PC-3 (cell line): ENCODE measurements around the gene C1QTNF3. TPM values are rescaled to one million over a fixed set of nuclear protein-coding genes. Genes with fewer than 3 reads are reported as not detected.

Source experiments
- ATAC-seq: fragments of 200-7000 bp; cut with Tn5 transposase; 2 replicates; pipeline ENCODE4 v1.9.1; 2020; ENCODE audit warnings: mild to moderate bottlenecking, moderate library complexity
- BruUV-seq: library from RNA; stranded (reverse); fragments of 400-500 nt; replicated peaks from 2 replicates; lab custom pipeline; 2021; lab: Mats Ljungman, UMichigan
- CTCF ChIA-PET: fragments of 300-600 bp; sonication (Branson Sonifier 250); formaldehyde crosslinking; loops from one replicate; lab custom pipeline; 2022; ENCODE audit warnings: antibody characterized with exemption; lab: Charles Lee
- POLR2A ChIA-PET: fragments of 300-600 bp; sonication (Branson Sonifier 250); formaldehyde crosslinking; loops from one replicate; lab custom pipeline; 2022; ENCODE audit warnings: antibody characterized with exemption; ENCODE audit not compliant: unreplicated experiment; lab: Charles Lee
- DNase-seq: peaks from one replicate; pipeline ENCODE4 v3.0.0-alpha.2; 2015
- H2AFZ ChIP-seq: fragments of 300-600 bp; sonication (generic); 2 replicates; pipeline ENCODE4 v1.6.0; 2016; ENCODE audit warnings: antibody characterized with exemption, low read length
- H3F3A ChIP-seq: fragments of 300-600 bp; sonication (generic); one replicate; pipeline ENCODE4 v1.6.0; 2017; ENCODE audit warnings: antibody characterized with exemption, low read length, control low read depth, mild to moderate bottlenecking; ENCODE audit not compliant: unreplicated experiment
- H3K27ac ChIP-seq: fragments of 300-600 bp; sonication (generic); 2 replicates; pipeline ENCODE4 v1.5.1; 2016; ENCODE audit warnings: mild to moderate bottlenecking, low read length
- H3K27me3 ChIP-seq: fragments of 300-600 bp; sonication (generic); 2 replicates; pipeline ENCODE4 v1.6.1; 2016; ENCODE audit warnings: low read length, mixed read lengths
- H3K36me3 ChIP-seq: fragments of 300-600 bp; sonication (generic); 2 replicates; pipeline ENCODE4 v1.6.1; 2016; ENCODE audit warnings: low read depth, mixed run types, low read length, mixed read lengths
- H3K4me1 ChIP-seq: fragments of 300-600 bp; sonication (generic); 2 replicates; pipeline ENCODE4 v1.5.1; 2016; ENCODE audit warnings: low read length; ENCODE audit not compliant: insufficient read depth
- H3K4me2 ChIP-seq: fragments of 300-600 bp; sonication (generic); 2 replicates; pipeline ENCODE4 v1.6.0; 2016; ENCODE audit warnings: low read length
- H3K4me3 ChIP-seq: fragments of 300-600 bp; sonication (generic); 2 replicates; pipeline ENCODE4 v1.5.1; 2016; ENCODE audit warnings: mild to moderate bottlenecking, low read length, mixed read lengths
- H3K79me2 ChIP-seq: fragments of 300-600 bp; sonication (generic); 2 replicates; pipeline ENCODE4 v1.6.1; 2017; ENCODE audit warnings: low read length, mixed read lengths
- H3K9ac ChIP-seq: fragments of 300-600 bp; sonication (generic); 2 replicates; pipeline ENCODE4 v1.6.0; 2016; ENCODE audit warnings: mild to moderate bottlenecking, low read length
- H3K9me2 ChIP-seq: fragments of 300-600 bp; sonication (generic); replicated peaks from 2 replicates; pipeline ENCODE4 v1.6.1; 2016; ENCODE audit warnings: mixed run types, low read length, mixed read lengths
- H3K9me3 ChIP-seq: fragments of 300-600 bp; sonication (generic); 2 replicates; pipeline ENCODE4 v1.6.1; 2016; ENCODE audit warnings: low read length, mixed read lengths
- H4K20me1 ChIP-seq: fragments of 300-600 bp; sonication (generic); 2 replicates; pipeline ENCODE4 v1.6.1; 2016; ENCODE audit warnings: low read length, mixed read lengths
- EZH2 ChIP-seq: fragments of 300-600 bp; sonication (generic); IDR thresholded peaks from one replicate; pipeline ENCODE4 v1.6.1; 2017; ENCODE audit warnings: antibody characterized with exemption, mild to moderate bottlenecking, low read length; ENCODE audit not compliant: unreplicated experiment
- EZH2phosphoT487 ChIP-seq: fragments of 300-600 bp; sonication (generic); IDR thresholded peaks from 2 replicates; pipeline ENCODE4 v1.6.1; 2018; ENCODE audit warnings: mild to moderate bottlenecking, antibody characterized with exemption, low read length, borderline replicate concordance
- intact Hi-C: fragments of 100-400 bp; cut with micrococcal nuclease; formaldehyde crosslinking; loops from 2 replicates; pipeline ENCODE4 v1.9.0; 2023
- total RNA-seq: library from RNA; depleted of rRNA; stranded (reverse); fragments of >200 nt; gene quantifications from 2 replicates; pipeline ENCODE4 v1.2.3, GENCODE V29; 2014
- TF ChIP-seq, protein P1 (sequence below): fragments of 300-600 bp; sonication (generic); conservative IDR thresholded peaks from 2 replicates; pipeline ENCODE4 v1.5.1; 2017; ENCODE audit warnings: antibody characterized with exemption, low read depth, mild to moderate bottlenecking, low read length

The C1QTNF3 gene
- total RNA-seq, 1 experiment from 2014 or later, result 1.1 TPM

DNA sequence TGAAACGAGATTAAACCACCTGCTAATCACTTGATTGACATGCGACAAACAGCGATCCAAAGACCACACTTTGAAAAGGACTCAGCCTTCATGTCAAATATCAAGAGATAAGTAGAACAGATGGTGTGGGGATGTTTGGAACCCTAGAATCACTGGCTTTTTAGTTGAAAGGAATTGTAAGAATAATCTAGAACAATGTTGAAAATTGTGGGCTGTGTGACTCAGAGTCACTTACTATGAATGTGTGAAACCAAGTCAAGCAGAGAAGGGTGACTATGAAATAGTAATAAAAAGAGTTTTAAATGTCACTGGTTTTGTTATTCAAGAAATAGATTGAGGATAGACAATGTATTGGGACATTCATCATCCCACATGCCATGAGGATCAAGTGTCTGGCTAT is 14.1 kb upstream of the C1QTNF3 start:
- Histone ChIP-seq H3K27ac (no peak overlapping the region), H3F3A (peaks cover 13% of the 10 kb centered on the region), H2AFZ (no peak overlapping the region), H3K36me3 (no peaks in the 10 kb centered on the region), H3K27me3 (no peaks in the 10 kb centered on the region), H3K4me3 (no peak overlapping the region), H3K9me2 (no peaks in the 10 kb centered on the region), H3K9me3 (no peaks in the 10 kb centered on the region), H3K4me2 (no peak overlapping the region), H4K20me1 (no peaks in the 10 kb centered on the region), H3K9ac (no peak overlapping the region), H3K4me1 (peaks cover 24% of the 10 kb centered on the region), H3K79me2 (no peaks in the 10 kb centered on the region)
- BruUV-seq, result no TSS peak
- ChIA-PET POLR2A (no interaction called here), CTCF (no interaction called here)
- intact Hi-C loops, result no loop called here
- no peak for ATAC-seq
- DNase-seq, result no peak
- TF ChIP-seq EZH2, result no peak
- no peak for TF ChIP-seq EZH2phosphoT487
- TF ChIP-seq, protein P1, sequence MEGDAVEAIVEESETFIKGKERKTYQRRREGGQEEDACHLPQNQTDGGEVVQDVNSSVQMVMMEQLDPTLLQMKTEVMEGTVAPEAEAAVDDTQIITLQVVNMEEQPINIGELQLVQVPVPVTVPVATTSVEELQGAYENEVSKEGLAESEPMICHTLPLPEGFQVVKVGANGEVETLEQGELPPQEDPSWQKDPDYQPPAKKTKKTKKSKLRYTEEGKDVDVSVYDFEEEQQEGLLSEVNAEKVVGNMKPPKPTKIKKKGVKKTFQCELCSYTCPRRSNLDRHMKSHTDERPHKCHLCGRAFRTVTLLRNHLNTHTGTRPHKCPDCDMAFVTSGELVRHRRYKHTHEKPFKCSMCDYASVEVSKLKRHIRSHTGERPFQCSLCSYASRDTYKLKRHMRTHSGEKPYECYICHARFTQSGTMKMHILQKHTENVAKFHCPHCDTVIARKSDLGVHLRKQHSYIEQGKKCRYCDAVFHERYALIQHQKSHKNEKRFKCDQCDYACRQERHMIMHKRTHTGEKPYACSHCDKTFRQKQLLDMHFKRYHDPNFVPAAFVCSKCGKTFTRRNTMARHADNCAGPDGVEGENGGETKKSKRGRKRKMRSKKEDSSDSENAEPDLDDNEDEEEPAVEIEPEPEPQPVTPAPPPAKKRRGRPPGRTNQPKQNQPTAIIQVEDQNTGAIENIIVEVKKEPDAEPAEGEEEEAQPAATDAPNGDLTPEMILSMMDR, result no peak

DNA sequence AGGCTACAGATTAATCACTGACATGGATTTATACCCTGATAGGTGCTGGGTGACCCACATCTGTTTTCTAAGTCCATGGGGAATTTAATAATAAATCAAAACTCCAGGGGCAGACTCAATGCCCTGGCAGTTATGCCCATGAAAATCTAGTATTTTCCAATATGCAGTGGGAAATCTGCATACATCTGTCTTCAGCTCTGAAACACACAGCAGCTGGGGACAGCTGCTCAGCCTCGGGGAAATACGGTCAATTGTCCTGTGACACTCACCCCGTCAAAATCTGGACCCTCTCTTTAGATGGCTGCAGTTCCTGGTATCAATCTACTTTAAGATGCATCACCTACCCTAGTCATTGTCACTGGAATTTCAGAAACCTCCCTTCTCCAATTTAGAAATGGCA is 12.7 kb upstream of the C1QTNF3 start:
- Histone ChIP-seq H3K9ac (no peak overlapping the region), H3K9me2 (no peaks in the 10 kb centered on the region), H3K4me2 (no peak overlapping the region), H3K79me2 (no peaks in the 10 kb centered on the region), H3K27ac (no peak overlapping the region), H3K9me3 (no peaks in the 10 kb centered on the region), H3F3A (peaks cover 13% of the 10 kb centered on the region), H3K4me3 (no peak overlapping the region), H3K27me3 (no peaks in the 10 kb centered on the region), H3K36me3 (no peaks in the 10 kb centered on the region), H3K4me1 (peaks cover 28% of the 10 kb centered on the region), H4K20me1 (no peaks in the 10 kb centered on the region), H2AFZ (no peak overlapping the region)
- no TSS peak for BruUV-seq
- DNase-seq (no peak), ATAC-seq (no peak)
- no peak for TF ChIP-seq EZH2phosphoT487
- TF ChIP-seq, protein P1, result no peak
- no peak for TF ChIP-seq EZH2
- intact Hi-C loops, result no loop called here
- ChIA-PET CTCF (no interaction called here), POLR2A (no interaction called here)

DNA sequence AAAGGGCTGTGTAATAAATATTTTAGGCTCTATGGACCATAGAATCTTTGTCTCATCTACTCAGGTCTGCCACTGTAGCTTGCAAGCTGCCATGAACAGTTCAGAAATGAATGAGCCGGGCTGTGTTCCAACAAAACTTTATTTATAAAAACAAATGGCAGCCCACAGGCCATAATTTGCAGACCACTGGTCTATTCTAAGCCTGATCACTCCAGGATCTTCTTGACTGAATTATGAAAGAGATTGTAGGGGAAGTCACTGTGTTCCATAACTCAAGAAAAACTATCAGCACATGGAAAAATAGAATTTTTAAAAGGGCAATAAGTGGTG is 11.4 kb upstream of the C1QTNF3 start:
- BruUV-seq, result no TSS peak

More for the DNA sequence above, 11.4 kb upstream of the C1QTNF3 start:
- H3K9me3 ChIP-seq, result no peaks in the 10 kb centered on the region
- DNase-seq (no peak), ATAC-seq (no peak)
- POLR2A ChIA-PET, result no interaction called here
- intact Hi-C loops, result no loop called here
- peaks cover 13% of the 10 kb centered on the region for H3F3A ChIP-seq
- H3K9ac ChIP-seq, result no peak overlapping the region
- no peaks in the 10 kb centered on the region for H4K20me1 ChIP-seq
- no peaks in the 10 kb centered on the region for H3K79me2 ChIP-seq
- H3K27ac ChIP-seq, result no peak overlapping the region
- no peaks in the 10 kb centered on the region for H3K27me3 ChIP-seq
- no peaks in the 10 kb centered on the region for H3K36me3 ChIP-seq
- H3K9me2 ChIP-seq, result no peaks in the 10 kb centered on the region
- peaks cover 28% of the 10 kb centered on the region for H3K4me1 ChIP-seq
- no peak overlapping the region for H3K4me3 ChIP-seq
- H3K4me2 ChIP-seq, result no peak overlapping the region
- CTCF ChIA-PET, result no interaction called here
- no peak overlapping the region for H2AFZ ChIP-seq
- TF ChIP-seq, protein P1, result no peak
- TF ChIP-seq EZH2phosphoT487 (no peak), EZH2 (no peak)
